Adrenal gland (tissue), 5 donors: ENCODE results near the gene ZNF280C.

Experiments
- POLR2A ChIP-seq, 2 donors: fragments of 450-650 bp; IDR thresholded peaks; one replicate each; pipeline ENCODE4 v1.6.1; 2017; ENCODE audit warnings: antibody characterized with exemption in 2 of 2, mild to moderate bottlenecking in 2 of 2, moderate library complexity in 1 of 2
- TF ChIP-seq, protein P1 (sequence below), 6 experiments: fragments of 450-650 bp in 4 of 6; fragments of 200-600 bp in 2 of 6; sonication (generic) in 1 of 6; IDR thresholded peaks; 1 replicate in 5 of 6; 2 replicates in 1 of 6; pipeline versions ENCODE4 v1.5.1 to v1.8.0; 2016 to 2021; ENCODE audit warnings: antibody characterized with exemption in 6 of 6, mild to moderate bottlenecking in 2 of 6, moderate library complexity in 1 of 6
- donor health status: DM: no; HTN: no; CAD: no.

- TF ChIP-seq, protein P1, sequence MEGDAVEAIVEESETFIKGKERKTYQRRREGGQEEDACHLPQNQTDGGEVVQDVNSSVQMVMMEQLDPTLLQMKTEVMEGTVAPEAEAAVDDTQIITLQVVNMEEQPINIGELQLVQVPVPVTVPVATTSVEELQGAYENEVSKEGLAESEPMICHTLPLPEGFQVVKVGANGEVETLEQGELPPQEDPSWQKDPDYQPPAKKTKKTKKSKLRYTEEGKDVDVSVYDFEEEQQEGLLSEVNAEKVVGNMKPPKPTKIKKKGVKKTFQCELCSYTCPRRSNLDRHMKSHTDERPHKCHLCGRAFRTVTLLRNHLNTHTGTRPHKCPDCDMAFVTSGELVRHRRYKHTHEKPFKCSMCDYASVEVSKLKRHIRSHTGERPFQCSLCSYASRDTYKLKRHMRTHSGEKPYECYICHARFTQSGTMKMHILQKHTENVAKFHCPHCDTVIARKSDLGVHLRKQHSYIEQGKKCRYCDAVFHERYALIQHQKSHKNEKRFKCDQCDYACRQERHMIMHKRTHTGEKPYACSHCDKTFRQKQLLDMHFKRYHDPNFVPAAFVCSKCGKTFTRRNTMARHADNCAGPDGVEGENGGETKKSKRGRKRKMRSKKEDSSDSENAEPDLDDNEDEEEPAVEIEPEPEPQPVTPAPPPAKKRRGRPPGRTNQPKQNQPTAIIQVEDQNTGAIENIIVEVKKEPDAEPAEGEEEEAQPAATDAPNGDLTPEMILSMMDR (IDR thresholded peaks at IDR 0.05), result no peak
- TF ChIP-seq POLR2A (IDR thresholded peaks at IDR 0.05), result no peak
Measured at GRCh38 chrX:130262231-130262630, 6.5 kb downstream of the ZNF280C start.
